ENCODE data around the gene ACOX3.
"Not testable (repeated sequence)": the region's sequence is repeated elsewhere in the genome, so short reads cannot be mapped to it uniquely, and the experiment has no call there.

Gene ACOX3

GRCh38 chr4:8370106-8370787 is 70.3 kb downstream of the ACOX3 start:
- DNase-seq, result no peak

- no peak for DNase-seq
Observed at GRCh38 chr4:8369426-8370105, 71.0 kb downstream of the ACOX3 start.

GRCh38 chr4:8368998-8369397 is 71.5 kb downstream of the ACOX3 start:
- no peak for DNase-seq

DNA sequence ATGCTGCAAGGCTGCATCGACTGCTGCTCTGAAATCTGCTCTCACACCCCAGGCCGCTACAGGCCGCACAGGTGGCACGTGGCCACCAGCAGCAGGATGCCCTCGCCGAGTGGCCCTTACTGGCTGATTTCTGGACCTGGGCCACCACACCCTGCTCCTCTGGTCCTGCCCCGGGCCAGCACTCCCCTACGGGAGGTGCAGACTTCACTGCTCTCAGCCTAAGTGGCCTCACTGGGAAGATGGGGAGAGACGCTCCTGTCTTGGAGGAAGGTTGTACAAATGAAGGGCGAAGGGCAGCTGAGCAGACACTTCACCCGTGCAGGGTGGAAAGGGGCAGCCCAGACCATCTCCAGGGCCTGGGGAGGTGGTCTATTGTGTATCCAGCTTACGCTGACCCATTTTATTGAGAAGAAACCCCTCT is 72.5 kb downstream of the ACOX3 start:
- no peak for DNase-seq

DNA sequence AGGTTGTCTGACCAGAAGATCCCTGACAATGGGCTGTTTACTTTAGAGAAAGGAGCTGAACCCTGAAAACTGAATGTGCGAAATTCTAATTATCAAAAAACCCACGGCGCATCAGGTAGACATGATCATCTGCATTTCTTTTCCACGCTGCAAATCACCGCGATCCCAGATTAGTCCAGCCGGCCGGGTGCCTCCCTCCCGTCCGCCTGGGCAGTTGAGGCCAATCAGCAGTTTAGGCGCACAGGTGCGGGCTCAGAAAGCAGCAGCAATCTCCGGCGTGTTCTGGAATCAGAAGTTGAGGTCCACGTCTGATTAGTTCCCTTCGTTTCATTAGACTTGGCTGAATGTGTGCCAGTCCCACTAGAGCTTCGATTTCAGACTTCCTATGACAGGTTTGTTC is 73.9 kb downstream of the ACOX3 start:
- no peak for DNase-seq

DNA sequence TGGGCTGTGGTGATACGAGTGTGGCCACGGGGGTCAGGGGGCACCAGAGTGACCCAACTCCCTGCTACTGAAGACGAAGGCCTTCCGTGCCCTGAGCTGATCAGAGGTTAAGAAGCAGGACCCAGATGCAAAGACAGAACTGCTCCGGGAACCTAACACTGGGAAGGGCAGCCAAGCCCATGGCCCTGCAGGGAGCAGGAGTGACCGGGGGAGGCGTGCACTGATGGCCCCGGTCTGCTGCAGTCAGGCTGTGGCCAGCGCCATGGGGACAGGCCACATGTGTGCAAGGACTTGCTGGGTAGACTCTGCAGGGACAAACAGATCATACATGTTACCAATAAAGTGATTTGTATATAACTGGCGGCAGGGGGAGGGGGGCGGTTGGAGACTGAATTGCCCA is 74.6 kb downstream of the ACOX3 start:
- DNase-seq, result no peak

DNA sequence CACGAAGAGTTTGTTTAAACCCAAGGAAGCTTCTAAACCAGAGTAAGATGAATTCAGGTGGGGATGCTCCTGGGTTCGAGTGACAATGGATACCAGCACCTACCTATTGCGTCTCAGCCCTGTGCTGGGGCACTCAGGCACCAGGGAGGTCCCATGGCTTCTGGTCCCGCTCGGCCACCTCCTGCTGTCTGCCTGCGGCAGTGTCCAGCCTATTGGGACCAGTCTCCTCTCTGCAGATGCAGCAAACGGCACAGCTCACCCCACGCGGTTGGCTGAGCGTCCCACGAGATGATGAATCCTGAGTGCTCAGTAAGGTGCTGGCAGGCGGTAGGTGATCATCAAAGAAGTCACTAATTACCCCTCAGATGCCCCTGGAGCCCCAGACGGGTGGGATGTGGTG is 75.2 kb downstream of the ACOX3 start:
- DNase-seq, result no peak

DNA sequence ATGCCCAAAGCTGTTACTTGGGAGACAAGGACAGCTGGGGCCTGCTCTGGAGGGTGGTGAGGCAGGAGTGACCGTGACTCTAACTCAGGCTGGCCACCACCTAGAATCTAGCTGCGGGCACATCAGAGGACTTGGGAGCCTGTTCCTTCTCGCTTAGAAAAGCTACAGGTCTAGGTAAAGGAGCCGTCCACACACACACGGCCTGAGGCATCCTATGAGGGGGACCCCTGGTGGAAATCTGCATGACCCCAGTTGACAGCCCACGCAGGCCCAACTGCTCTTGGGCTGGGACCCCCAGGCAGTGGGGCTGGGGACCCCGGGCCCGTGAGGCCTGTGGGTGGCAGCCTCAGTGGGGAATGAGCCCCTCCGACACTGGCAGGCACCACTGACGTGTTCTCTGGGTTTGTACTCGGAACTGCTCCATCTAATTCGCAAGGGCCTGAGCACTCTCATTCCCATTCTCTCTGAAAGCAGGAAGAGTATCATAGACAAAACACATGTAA is 75.6 kb downstream of the ACOX3 start:
- no peak for DNase-seq

- no peak for DNase-seq
Observed at GRCh38 chr4:8364141-8364540, 76.4 kb downstream of the ACOX3 start.

DNA sequence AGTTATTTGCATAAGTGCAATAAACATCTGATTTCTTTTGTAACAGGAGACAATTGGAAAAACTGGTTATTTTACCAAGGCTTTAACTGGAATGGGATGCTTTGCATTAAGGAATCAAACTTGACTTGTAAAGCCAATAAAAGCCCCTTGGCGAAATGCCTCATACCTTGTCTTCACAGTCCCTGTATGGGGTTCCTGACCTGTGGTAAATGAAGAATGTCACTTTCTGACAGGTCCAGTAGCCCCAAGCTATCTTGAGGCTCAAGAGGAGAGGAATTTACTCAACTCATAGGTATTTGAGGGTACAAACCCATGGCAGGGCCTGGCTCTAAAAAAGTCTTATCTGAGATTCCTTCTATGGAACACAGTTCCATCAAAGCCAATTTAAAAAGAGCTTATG is 78.0 kb downstream of the ACOX3 start:
- no peak for DNase-seq

- DNase-seq, result no peak
Observed at GRCh38 chr4:8359193-8359592, 81.3 kb downstream of the ACOX3 start.

GRCh38 chr4:8356856-8357255 is 83.7 kb downstream of the ACOX3 start:
- no peak for DNase-seq

DNA sequence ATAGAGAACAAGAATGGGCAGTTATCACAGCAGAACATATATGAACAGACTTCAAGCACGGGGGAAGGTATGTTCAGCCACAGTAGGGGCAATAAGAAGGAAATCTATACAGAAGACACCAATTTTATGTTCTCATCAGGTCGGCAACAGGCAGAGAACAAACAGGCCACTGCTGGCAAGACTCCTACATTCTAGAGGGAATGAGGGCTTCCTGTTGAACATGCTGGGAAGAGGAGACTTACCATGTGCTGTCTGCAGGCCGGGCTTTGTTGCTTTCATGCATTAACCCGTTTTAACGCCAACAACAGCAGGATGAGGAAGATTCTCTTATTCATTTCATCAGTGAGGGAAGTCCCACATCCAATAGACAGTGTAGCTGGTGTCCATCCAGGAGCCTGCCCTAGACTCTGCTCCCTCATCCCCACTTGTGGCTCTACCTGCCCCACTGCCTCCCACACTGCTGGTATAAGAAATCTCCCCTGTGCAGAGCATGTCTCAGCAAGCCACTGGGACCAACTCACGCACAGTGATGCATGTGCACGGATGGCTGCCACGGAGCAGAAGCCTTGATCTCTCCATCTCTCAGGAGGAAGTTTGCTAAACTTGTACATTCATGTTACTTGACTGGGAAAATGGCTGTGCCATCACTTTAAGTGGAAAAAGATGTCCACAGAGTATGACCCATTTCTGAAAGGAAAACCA is 84.5 kb downstream of the ACOX3 start:
- no peak for DNase-seq

DNA sequence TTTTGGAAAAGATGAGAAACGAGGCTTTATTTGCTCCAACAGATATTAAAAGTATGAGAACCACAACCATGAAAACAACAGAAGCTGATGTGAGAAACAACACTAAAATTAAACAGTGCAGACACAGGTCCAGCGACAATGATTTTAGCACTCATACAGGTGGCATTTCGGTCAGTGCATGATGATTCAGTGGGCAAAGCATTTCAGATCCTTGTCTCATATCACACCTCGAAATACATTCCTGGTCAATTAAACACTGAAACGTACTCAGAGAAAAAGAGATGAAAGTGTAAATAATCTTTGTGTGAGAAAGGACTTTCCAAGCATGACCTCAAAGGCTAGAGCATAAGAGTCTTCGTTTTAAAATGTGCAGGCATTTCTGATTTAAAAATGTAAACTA is 85.2 kb downstream of the ACOX3 start:
- no peak for DNase-seq

- no peak for DNase-seq
Observed at GRCh38 chr4:8353912-8354453, 86.5 kb downstream of the ACOX3 start.

- no peak for DNase-seq
Observed at GRCh38 chr4:8353158-8353669, 87.3 kb downstream of the ACOX3 start.

DNA sequence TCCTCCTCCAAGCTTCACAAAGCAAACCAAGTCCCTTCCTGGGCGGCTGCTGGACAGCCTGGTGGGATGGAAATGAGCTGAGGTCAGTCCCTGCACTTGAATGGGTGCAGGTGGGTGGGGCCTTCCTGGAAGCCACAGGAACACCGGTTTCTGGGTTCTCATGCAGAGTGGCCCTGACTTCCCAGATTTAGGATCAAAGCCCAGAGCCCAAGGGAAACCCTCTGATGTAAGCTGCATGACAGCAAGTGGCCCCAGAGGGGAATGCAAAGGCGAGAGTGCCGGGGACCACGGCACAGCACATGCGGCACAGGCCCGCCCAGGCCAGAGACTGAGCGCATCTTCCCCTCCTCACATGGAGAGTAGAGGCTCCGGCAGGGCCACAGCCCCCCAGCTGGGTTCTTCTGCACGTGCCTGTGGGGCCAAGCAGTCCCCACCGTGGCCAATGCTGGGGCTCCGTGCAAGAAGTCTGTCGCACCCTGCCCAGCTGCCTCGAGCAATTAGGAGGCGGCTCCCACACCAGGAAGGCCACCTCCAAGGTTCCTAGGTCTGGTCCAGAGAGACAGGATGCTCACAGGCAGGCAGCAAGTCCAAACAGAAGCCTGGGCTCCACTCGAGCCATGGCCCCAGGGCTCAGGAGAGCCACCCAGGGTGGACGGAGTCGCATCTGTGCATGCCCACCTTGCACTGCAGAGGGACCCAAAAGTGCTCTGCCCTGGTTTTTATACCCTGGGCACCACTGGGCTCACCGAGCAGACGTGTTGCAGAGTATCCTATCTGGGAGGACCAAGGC is 88.0 kb downstream of the ACOX3 start:
- no peak for DNase-seq

- DNase-seq, result no peak
Observed at GRCh38 chr4:8351931-8352367, 88.6 kb downstream of the ACOX3 start.

DNA sequence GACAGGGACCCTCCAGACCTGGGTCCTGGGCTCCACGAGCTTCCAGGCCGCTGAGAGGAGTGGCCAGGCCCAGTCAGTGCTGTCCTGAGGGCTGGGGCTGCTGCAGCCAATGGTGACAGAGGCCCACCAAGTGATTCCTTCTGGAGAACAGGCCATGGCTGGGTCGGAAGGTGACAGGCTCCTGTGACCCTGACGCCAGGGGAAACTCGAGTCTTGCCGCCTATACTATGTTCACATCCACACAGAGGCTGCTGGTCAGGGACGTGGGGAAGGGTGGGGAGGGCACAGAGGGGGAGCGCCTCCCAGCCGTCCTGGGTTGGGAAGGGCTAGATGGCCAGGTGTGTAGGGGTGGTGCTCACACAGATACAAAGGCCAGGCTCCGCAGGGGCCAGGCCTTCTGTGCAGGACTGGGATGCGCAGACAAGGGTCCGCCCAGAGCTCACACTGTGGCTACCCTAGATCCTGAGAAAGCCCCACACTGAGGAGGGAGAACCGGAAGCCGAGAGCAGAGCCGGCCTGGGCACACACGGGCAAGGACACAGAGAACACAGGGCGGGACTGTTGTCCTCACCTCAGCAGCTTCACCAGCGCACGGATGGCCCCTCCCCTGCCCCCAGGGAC is 89.6 kb downstream of the ACOX3 start:
- DNase-seq, result no peak

GRCh38 chr4:8350352-8350751 is 90.2 kb downstream of the ACOX3 start:
- DNase-seq, result no peak

DNA sequence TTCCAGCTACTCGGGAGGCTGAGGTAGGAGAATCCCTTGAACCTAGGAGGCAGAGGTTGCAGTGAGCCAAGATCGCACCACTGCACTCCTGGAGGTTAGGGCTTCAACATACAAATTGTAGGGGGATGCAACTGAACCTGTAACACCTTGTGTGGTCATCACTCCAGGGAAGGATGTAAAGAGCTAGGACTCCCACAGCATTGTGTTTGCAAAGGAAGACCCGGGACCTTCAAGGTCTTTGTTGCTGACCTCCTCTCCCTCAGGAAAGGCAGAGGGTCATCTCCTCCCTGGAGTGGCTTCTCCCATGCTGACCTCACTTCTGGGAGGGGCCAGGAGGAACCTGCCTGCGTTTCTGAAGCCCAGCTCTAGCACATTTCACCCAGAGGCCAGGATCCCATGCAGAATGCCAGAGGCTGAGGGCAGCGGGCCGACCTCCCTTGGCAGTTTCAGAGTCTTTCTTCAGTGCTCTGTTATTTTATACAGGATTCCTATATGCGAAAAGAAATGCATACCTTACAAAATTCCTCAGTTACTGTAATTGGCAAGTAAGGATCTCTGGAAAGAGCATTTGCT is 90.8 kb downstream of the ACOX3 start:
- DNase-seq, result no peak

DNA sequence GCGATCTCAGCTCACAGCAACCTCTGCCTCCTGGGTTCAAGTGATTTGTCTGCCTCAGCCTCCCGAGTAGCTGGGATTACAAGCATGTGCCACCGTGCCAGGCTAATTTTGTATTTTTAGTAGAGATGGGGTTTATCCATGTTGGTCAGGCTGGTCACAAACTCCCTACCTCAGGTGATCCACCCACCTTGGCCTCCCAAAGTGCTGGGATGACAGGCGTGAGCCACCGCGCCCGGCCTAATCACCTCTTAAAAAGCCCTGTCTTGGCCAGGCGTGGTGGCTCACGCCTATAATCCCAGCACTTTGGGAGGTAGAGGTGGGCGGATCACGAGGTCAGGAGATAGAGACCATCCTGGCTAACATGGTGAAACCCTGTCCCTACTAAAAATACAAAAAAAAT is 91.3 kb downstream of the ACOX3 start:
- not testable (repeated sequence) for DNase-seq
